ENCODE results near the gene RAB27A.

The RAB27A gene

DNA sequence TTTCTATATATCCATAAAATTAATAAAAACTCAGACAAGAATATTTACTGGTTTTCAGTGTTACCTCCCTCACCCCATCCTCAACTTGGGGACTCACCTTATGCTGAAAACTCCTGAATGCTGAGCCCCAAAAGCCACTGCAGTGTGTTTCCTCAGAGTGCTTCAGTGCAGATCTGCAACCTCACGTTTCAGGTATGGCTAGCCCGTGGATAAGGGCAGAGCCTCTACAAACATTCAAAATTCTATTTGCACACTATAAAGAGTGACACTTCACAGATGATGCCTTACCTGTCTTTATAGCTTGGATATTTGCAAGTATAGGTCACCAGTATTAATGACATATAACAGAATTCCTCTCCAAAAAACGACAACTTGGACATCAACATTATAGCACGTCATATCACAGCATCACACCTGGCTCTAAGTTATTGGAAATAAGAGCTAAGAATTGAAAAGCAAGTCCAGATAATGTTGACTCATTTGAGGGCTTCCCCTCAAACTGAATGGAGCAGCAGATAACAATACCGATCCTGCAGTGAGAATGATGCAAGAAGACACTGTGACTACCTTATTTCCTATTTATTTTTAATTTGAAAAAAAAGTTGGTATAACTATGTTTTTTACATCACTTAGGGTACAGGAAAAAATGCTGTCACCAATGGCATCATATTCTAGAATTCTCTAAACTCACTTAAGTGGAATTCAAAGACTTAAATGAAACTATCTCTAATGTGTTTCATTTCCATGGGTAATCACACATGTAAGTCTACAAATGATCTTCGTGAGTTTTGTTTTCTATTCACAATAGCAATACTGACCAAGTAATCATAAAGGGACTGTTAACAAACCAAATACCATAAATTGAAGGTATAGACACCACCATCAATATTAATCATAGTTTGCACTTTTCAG, 52.1 kb downstream of the RAB27A start:
- Histone ChIP-seq H3K4me2 (ENCODE audit: low read length, poor library complexity, severe bottlenecking) (no peak overlapping the region), H3K23ac (ENCODE audit: low read length in 2 of 2) (no peak overlapping the region), H3K4me1 (ENCODE audit: control insufficient read depth, insufficient read depth, low read depth, low read length) (no peaks in the 10 kb centered on the region), H3K36me3 (ENCODE audit: control insufficient read depth in 1 of 2, insufficient read depth in 2 of 2, low read depth in 1 of 2, low read length in 2 of 2) (peaks cover 0 to 12% of the 10 kb centered on the region in 2 experiments), H3K9ac (ENCODE audit: low read length) (no peak overlapping the region), H3K14ac (ENCODE audit: low read length in 2 of 2) (no peak overlapping the region), H4K91ac (ENCODE audit: low read length) (no peak overlapping the region), H3K27ac (ENCODE audit: low read length, poor library complexity, severe bottlenecking) (no peak overlapping the region), H3K4me3 (ENCODE audit: insufficient read depth in 1 of 2, low read depth in 1 of 2, low read length in 2 of 2) (no peak overlapping the region), H2AK5ac (ENCODE audit: low read length, severe bottlenecking) (no peak overlapping the region), H4K8ac (ENCODE audit: low read length) (no peak overlapping the region), H2BK120ac (ENCODE audit: low read depth, low read length) (no peak overlapping the region), H3K18ac (ENCODE audit: low read depth in 1 of 2, low read length in 2 of 2) (peak overlapping the region in 1 of 2 experiments; percentile 12), H2AFZ (ENCODE audit: low read depth, low read length) (no peak overlapping the region), H3K27me3 (ENCODE audit: control insufficient read depth in 1 of 2, insufficient read depth in 1 of 2, low read length in 2 of 2) (no peaks in the 10 kb centered on the region), H3K4ac (ENCODE audit: low read depth in 1 of 2, low read length in 2 of 2) (no peak overlapping the region), H2BK5ac (ENCODE audit: low read depth, low read length, poor library complexity, severe bottlenecking) (no peak overlapping the region), H3K79me1 (replicated peaks; ENCODE audit: low read length, poor library complexity, severe bottlenecking) (peaks cover 2% of the 10 kb centered on the region), H2BK12ac (ENCODE audit: low read length in 2 of 2) (no peak overlapping the region), H2BK15ac (ENCODE audit: low read depth, poor library complexity, severe bottlenecking) (no peak overlapping the region), H3K9me3 (ENCODE audit: control insufficient read depth, low read length) (no peaks in the 10 kb centered on the region)
- DNase-seq = no peak
- 100% methylated on average over 3 of the region's 6 CpGs for WGBS

- no peak overlapping the region for H2BK5ac ChIP-seq (ENCODE audit: low read depth, low read length, poor library complexity, severe bottlenecking)
- H3K79me1 ChIP-seq (replicated peaks; ENCODE audit: low read length, poor library complexity, severe bottlenecking) = peaks cover 5% of the 10 kb centered on the region
- H2BK15ac ChIP-seq (ENCODE audit: low read depth, poor library complexity, severe bottlenecking) = no peak overlapping the region
- no peaks in the 10 kb centered on the region for H3K9me3 ChIP-seq (ENCODE audit: control insufficient read depth, low read length)
- no peak overlapping the region for H3K14ac ChIP-seq (ENCODE audit: low read length in 2 of 2)
- H2BK12ac ChIP-seq (ENCODE audit: low read length in 2 of 2) = no peak overlapping the region
- no peaks in the 10 kb centered on the region for H3K4me1 ChIP-seq (ENCODE audit: control insufficient read depth, insufficient read depth, low read depth, low read length)
- no peak overlapping the region for H3K23ac ChIP-seq (ENCODE audit: low read length in 2 of 2)
- no CpG with 5 or more reads among the region's 4 CpGs for WGBS
- H4K8ac ChIP-seq (ENCODE audit: low read length) = no peak overlapping the region
- H2AK5ac ChIP-seq (ENCODE audit: low read length, severe bottlenecking) = no peak overlapping the region
- no peak overlapping the region for H2BK120ac ChIP-seq (ENCODE audit: low read depth, low read length)
- H3K9ac ChIP-seq (ENCODE audit: low read length) = no peak overlapping the region
- no peaks in the 10 kb centered on the region for H3K27me3 ChIP-seq (ENCODE audit: control insufficient read depth in 1 of 2, insufficient read depth in 1 of 2, low read length in 2 of 2)
- no peak overlapping the region for H3K4me3 ChIP-seq (ENCODE audit: insufficient read depth in 1 of 2, low read depth in 1 of 2, low read length in 2 of 2)
- no peak for DNase-seq
- peaks cover 0 to 12% of the 10 kb centered on the region in 2 experiments for H3K36me3 ChIP-seq (ENCODE audit: control insufficient read depth in 1 of 2, insufficient read depth in 2 of 2, low read depth in 1 of 2, low read length in 2 of 2)
- no peak overlapping the region for H3K27ac ChIP-seq (ENCODE audit: low read length, poor library complexity, severe bottlenecking)
- no peak overlapping the region for H3K18ac ChIP-seq (ENCODE audit: low read depth in 1 of 2, low read length in 2 of 2)
- no peak overlapping the region for H4K91ac ChIP-seq (ENCODE audit: low read length)
- H3K4me2 ChIP-seq (ENCODE audit: low read length, poor library complexity, severe bottlenecking) = no peak overlapping the region
- no peak overlapping the region for H3K4ac ChIP-seq (ENCODE audit: low read depth in 1 of 2, low read length in 2 of 2)
- H2AFZ ChIP-seq (ENCODE audit: low read depth, low read length) = no peak overlapping the region
These were observed 54.0 kb downstream of the RAB27A start for GRCh38 chr15:55235546-55236036.

DNA sequence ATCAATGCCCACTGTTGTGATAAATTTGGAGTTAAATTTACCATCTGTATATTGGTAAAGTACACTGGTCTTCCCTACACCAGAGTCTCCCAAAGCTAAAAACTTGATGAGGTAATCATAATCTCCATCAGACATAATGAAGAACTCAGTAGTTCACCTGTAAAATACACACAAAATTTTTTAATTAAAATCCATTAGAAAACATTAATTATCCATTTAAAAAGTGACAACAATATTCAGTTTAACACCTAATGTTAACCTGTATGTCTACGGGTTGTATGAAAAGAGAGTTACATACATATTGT, 54.9 kb downstream of the RAB27A start:
- no peak overlapping the region for H3K4ac ChIP-seq (ENCODE audit: low read depth in 1 of 2, low read length in 2 of 2)
- H3K23ac ChIP-seq (ENCODE audit: low read length in 2 of 2) = no peak overlapping the region
- no peak overlapping the region for H2BK120ac ChIP-seq (ENCODE audit: low read depth, low read length)
- no peak for DNase-seq
- H2BK5ac ChIP-seq (ENCODE audit: low read depth, low read length, poor library complexity, severe bottlenecking) = no peak overlapping the region
- no CpG with 5 or more reads among the region's 1 CpG for WGBS
- no peak overlapping the region for H2BK12ac ChIP-seq (ENCODE audit: low read length in 2 of 2)
- no peak overlapping the region for H2BK15ac ChIP-seq (ENCODE audit: low read depth, poor library complexity, severe bottlenecking)
- H3K9ac ChIP-seq (ENCODE audit: low read length) = no peak overlapping the region
- no peak overlapping the region for H4K91ac ChIP-seq (ENCODE audit: low read length)
- H3K4me1 ChIP-seq (ENCODE audit: control insufficient read depth, insufficient read depth, low read depth, low read length) = no peaks in the 10 kb centered on the region
- no peak overlapping the region for H2AFZ ChIP-seq (ENCODE audit: low read depth, low read length)
- no peak overlapping the region for H4K8ac ChIP-seq (ENCODE audit: low read length)
- H3K27me3 ChIP-seq (ENCODE audit: control insufficient read depth in 1 of 2, insufficient read depth in 1 of 2, low read length in 2 of 2) = no peaks in the 10 kb centered on the region
- H3K79me1 ChIP-seq (replicated peaks; ENCODE audit: low read length, poor library complexity, severe bottlenecking) = peaks cover 5% of the 10 kb centered on the region
- no peak overlapping the region for H3K4me2 ChIP-seq (ENCODE audit: low read length, poor library complexity, severe bottlenecking)
- H3K18ac ChIP-seq (ENCODE audit: low read depth in 1 of 2, low read length in 2 of 2) = no peak overlapping the region
- H3K9me3 ChIP-seq (ENCODE audit: control insufficient read depth, low read length) = no peaks in the 10 kb centered on the region
- no peak overlapping the region for H3K4me3 ChIP-seq (ENCODE audit: insufficient read depth in 1 of 2, low read depth in 1 of 2, low read length in 2 of 2)
- no peak overlapping the region for H3K14ac ChIP-seq (ENCODE audit: low read length in 2 of 2)
- peaks cover 0 to 12% of the 10 kb centered on the region in 2 experiments for H3K36me3 ChIP-seq (ENCODE audit: control insufficient read depth in 1 of 2, insufficient read depth in 2 of 2, low read depth in 1 of 2, low read length in 2 of 2)
- no peak overlapping the region for H2AK5ac ChIP-seq (ENCODE audit: low read length, severe bottlenecking)
- no peak overlapping the region for H3K27ac ChIP-seq (ENCODE audit: low read length, poor library complexity, severe bottlenecking)

DNA sequence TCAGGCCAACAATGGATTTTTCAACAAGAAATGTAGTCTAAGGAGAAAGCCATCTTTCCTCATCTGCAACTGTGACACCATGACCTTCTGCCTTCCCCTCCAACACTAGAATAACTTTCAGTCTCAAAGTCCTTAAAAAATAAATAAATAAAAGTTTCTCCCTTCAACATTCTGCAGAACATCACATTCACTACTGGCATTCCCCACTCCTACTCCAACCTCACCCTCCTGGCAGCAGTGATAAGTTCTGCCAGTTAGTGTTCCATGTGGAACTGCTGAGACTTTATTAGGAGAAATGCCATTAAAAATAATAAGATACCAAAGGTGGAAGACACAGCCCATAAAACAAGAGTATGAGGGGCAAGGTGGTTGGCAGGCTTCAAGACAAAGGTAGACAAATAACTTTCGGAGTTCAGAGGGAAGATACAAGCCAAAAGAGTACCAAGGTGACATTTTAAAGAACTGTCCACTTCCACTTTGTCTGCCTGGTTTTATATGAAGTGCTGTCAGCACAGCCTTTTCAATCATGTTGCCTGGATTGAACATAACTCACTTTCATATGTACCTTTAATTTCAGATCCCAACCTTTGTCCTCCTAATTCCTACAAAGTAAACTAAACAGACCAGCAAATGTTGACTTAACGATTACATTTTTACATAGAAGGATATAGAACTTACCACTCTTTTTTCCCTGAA, 55.4 kb downstream of the RAB27A start:
- H3K79me1 ChIP-seq (replicated peaks; ENCODE audit: low read length, poor library complexity, severe bottlenecking) = peaks cover 4% of the 10 kb centered on the region
- no peak overlapping the region for H2BK120ac ChIP-seq (ENCODE audit: low read depth, low read length)
- no peak overlapping the region for H2BK5ac ChIP-seq (ENCODE audit: low read depth, low read length, poor library complexity, severe bottlenecking)
- peaks cover 0 to 12% of the 10 kb centered on the region in 2 experiments for H3K36me3 ChIP-seq (ENCODE audit: control insufficient read depth in 1 of 2, insufficient read depth in 2 of 2, low read depth in 1 of 2, low read length in 2 of 2)
- no peak overlapping the region for H2BK12ac ChIP-seq (ENCODE audit: low read length in 2 of 2)
- H3K27ac ChIP-seq (ENCODE audit: low read length, poor library complexity, severe bottlenecking) = no peak overlapping the region
- no peak overlapping the region for H3K23ac ChIP-seq (ENCODE audit: low read length in 2 of 2)
- H2BK15ac ChIP-seq (ENCODE audit: low read depth, poor library complexity, severe bottlenecking) = no peak overlapping the region
- H3K27me3 ChIP-seq (ENCODE audit: control insufficient read depth in 1 of 2, insufficient read depth in 1 of 2, low read length in 2 of 2) = no peaks in the 10 kb centered on the region
- DNase-seq = no peak
- no peak overlapping the region for H3K4me3 ChIP-seq (ENCODE audit: insufficient read depth in 1 of 2, low read depth in 1 of 2, low read length in 2 of 2)
- no peak overlapping the region for H4K8ac ChIP-seq (ENCODE audit: low read length)
- H3K14ac ChIP-seq (ENCODE audit: low read length in 2 of 2) = no peak overlapping the region
- no peak overlapping the region for H2AFZ ChIP-seq (ENCODE audit: low read depth, low read length)
- H3K18ac ChIP-seq (ENCODE audit: low read depth in 1 of 2, low read length in 2 of 2) = no peak overlapping the region
- H4K91ac ChIP-seq (ENCODE audit: low read length) = no peak overlapping the region
- H3K4ac ChIP-seq (ENCODE audit: low read depth in 1 of 2, low read length in 2 of 2) = no peak overlapping the region
- no peak overlapping the region for H3K4me2 ChIP-seq (ENCODE audit: low read length, poor library complexity, severe bottlenecking)
- H3K9ac ChIP-seq (ENCODE audit: low read length) = no peak overlapping the region
- H3K4me1 ChIP-seq (ENCODE audit: control insufficient read depth, insufficient read depth, low read depth, low read length) = no peaks in the 10 kb centered on the region
- H2AK5ac ChIP-seq (ENCODE audit: low read length, severe bottlenecking) = no peak overlapping the region
- no peaks in the 10 kb centered on the region for H3K9me3 ChIP-seq (ENCODE audit: control insufficient read depth, low read length)
- 100% methylated on average over 1 of the region's 2 CpGs for WGBS

Measured in mesenchymal stem cell (in vitro differentiated cells and primary cell).